Smooth muscle cell (in vitro differentiated cells): ENCODE data around the gene TIMM17B. TPM values are rescaled to one million over a fixed set of nuclear protein-coding genes. Genes with fewer than 3 reads are reported as not detected.

Experiments
- DNase-seq: peaks from one replicate; lab custom pipeline; 2025; ENCODE audit not compliant: unreplicated experiment; lab: John Stamatoyannopoulos, UW
- H2AFZ ChIP-seq: fragments of 200-600 bp; sonication (generic); 2 replicates; pipeline ENCODE4 v1.6.0; 2016; ENCODE audit warnings: antibody characterized with exemption, low read depth, mild to moderate bottlenecking
- H3F3A ChIP-seq: fragments of 200-600 bp; sonication (generic); 2 replicates; pipeline ENCODE4 v1.6.0; 2017; ENCODE audit warnings: antibody characterized with exemption, low read depth
- H3K27ac ChIP-seq: fragments of 200-600 bp; sonication (generic); 2 replicates; pipeline ENCODE4 v1.5.1; 2016; ENCODE audit warnings: low read depth, mild to moderate bottlenecking
- H3K27me3 ChIP-seq: fragments of 200-600 bp; sonication (generic); 2 replicates; pipeline ENCODE4 v1.6.1; 2016; ENCODE audit warnings: low read depth, mild to moderate bottlenecking
- H3K36me3 ChIP-seq: fragments of 200-600 bp; sonication (generic); 2 replicates; pipeline ENCODE4 v1.5.1; 2016; ENCODE audit warnings: low read depth
- H3K4me1 ChIP-seq: fragments of 200-600 bp; sonication (generic); 2 replicates; pipeline ENCODE4 v1.5.1; 2016; ENCODE audit warnings: low read depth
- H3K4me2 ChIP-seq: fragments of 200-600 bp; sonication (generic); 2 replicates; pipeline ENCODE4 v1.6.0; 2016; ENCODE audit warnings: mild to moderate bottlenecking
- H3K4me3 ChIP-seq: fragments of 200-600 bp; sonication (generic); 2 replicates; pipeline ENCODE4 v1.5.1; 2016; ENCODE audit warnings: mild to moderate bottlenecking
- H3K79me2 ChIP-seq: fragments of 200-600 bp; sonication (generic); 2 replicates; pipeline ENCODE4 v1.6.0; 2016; ENCODE audit warnings: low read depth, mild to moderate bottlenecking
- H3K9ac ChIP-seq: fragments of 200-600 bp; sonication (generic); 2 replicates; pipeline ENCODE4 v1.6.0; 2016; ENCODE audit warnings: low read depth
- H3K9me3 ChIP-seq: fragments of 200-600 bp; sonication (generic); replicated peaks from 2 replicates; pipeline ENCODE4 v1.5.1; 2016; ENCODE audit warnings: low read depth
- H4K20me1 ChIP-seq: fragments of 200-600 bp; sonication (generic); 2 replicates; pipeline ENCODE4 v1.6.0; 2016; ENCODE audit warnings: low read depth
- CTCF ChIP-seq: fragments of 200-600 bp; sonication (generic); IDR thresholded peaks from 2 replicates; pipeline ENCODE4 v1.5.1; 2017; ENCODE audit warnings: borderline replicate concordance, mild to moderate bottlenecking, antibody characterized with exemption; ENCODE audit not compliant: insufficient read depth, poor library complexity, severe bottlenecking
- WGBS: methylation state at CpG from one replicate; pipeline ENCODE4 v1.1.7; 2016; ENCODE audit warnings: low lambda C conversion rate; 5-methylcytosine and 5-hydroxymethylcytosine counted together
- polyA plus RNA-seq: library from polyadenylated mRNA; unstranded; fragments of >200 nt; fragmentation: Nextera tagmentation; extraction: Ambion mirVana; gene quantifications from 2 replicates; pipeline ENCODE4 v1.2.1, GENCODE V29; 2016
- total RNA-seq: library from RNA; depleted of rRNA; stranded (reverse); fragments of >200 nt; gene quantifications from 2 replicates; pipeline ENCODE4 v1.2.3, GENCODE V29; 2014

Gene TIMM17B
- total and polyA plus RNA-seq, 2 experiments from 2014 or later: 78.8 to 141 TPM

- 83% methylated on average over 7 of the region's 7 CpGs for WGBS
- no peak for DNase-seq
- H4K20me1 ChIP-seq: peaks cover 32% of the 10 kb centered on the region
- no peaks in the 10 kb centered on the region for H3K4me1 ChIP-seq
- no peak overlapping the region for H3K4me2 ChIP-seq
- no peak overlapping the region for H3K9ac ChIP-seq
- H2AFZ ChIP-seq: no peak overlapping the region
- H3K27me3 ChIP-seq: no peaks in the 10 kb centered on the region
- no peak overlapping the region for H3K4me3 ChIP-seq
- no peaks in the 10 kb centered on the region for H3F3A ChIP-seq
- no peak for TF ChIP-seq CTCF
- no peaks in the 10 kb centered on the region for H3K36me3 ChIP-seq
- H3K9me3 ChIP-seq: no peaks in the 10 kb centered on the region
- H3K27ac ChIP-seq: no peak overlapping the region
- no peaks in the 10 kb centered on the region for H3K79me2 ChIP-seq
These were observed 37.2 kb upstream of the TIMM17B start for GRCh38 chrX:48934581-48935300.

- H3K4me1 ChIP-seq: no peaks in the 10 kb centered on the region
- H3K4me2 ChIP-seq: no peak overlapping the region
- no peak overlapping the region for H2AFZ ChIP-seq
- H4K20me1 ChIP-seq: peaks cover 22% of the 10 kb centered on the region
- no peaks in the 10 kb centered on the region for H3K9me3 ChIP-seq
- H3F3A ChIP-seq: no peaks in the 10 kb centered on the region
- H3K9ac ChIP-seq: no peak overlapping the region
- no peaks in the 10 kb centered on the region for H3K79me2 ChIP-seq
- no peak overlapping the region for H3K27ac ChIP-seq
- no peak for TF ChIP-seq CTCF
- WGBS: 97% methylated on average over 2 of the region's 2 CpGs
- H3K4me3 ChIP-seq: no peak overlapping the region
- no peaks in the 10 kb centered on the region for H3K27me3 ChIP-seq
- H3K36me3 ChIP-seq: no peaks in the 10 kb centered on the region
- no peak for DNase-seq
These were observed 36.2 kb upstream of the TIMM17B start for GRCh38 chrX:48933757-48934156.

GRCh38 chrX:48927736-48928382 lies 30.3 kb upstream of the TIMM17B start:
- Histone ChIP-seq H3K79me2 (peaks cover 3% of the 10 kb centered on the region), H3K4me2 (no peak overlapping the region), H3K36me3 (no peaks in the 10 kb centered on the region), H3K9me3 (no peaks in the 10 kb centered on the region), H3K27ac (no peak overlapping the region), H3F3A (no peaks in the 10 kb centered on the region), H4K20me1 (peaks cover 15% of the 10 kb centered on the region), H3K4me1 (peaks cover 6% of the 10 kb centered on the region), H3K27me3 (no peaks in the 10 kb centered on the region), H3K9ac (no peak overlapping the region), H3K4me3 (no peak overlapping the region), H2AFZ (no peak overlapping the region)
- WGBS: 75% methylated on average over 2 of the region's 2 CpGs
- no peak for DNase-seq
- no peak for TF ChIP-seq CTCF
